Measurements from ENCODE around the gene LZTR1.
A peak's percentile ranks its signal among the peaks of the same experiment; 100 is the strongest.

LZTR1 gene

GRCh38 chr22:20953342-20953608 is 28.8 kb upstream of the LZTR1 start:
- Histone ChIP-seq H3K9ac (ENCODE audit: low read depth, low read length) (no peak overlapping the region), H3K4me3 (ENCODE audit: low read depth in 1 of 2, low read length in 2 of 2) (no peak overlapping the region), H3K36me3 (ENCODE audit: insufficient read depth, low read length) (peaks cover 58% of the 10 kb centered on the region), H4K20me1 (ENCODE audit: insufficient read depth, low read length) (peaks cover 68% of the 10 kb centered on the region), H3K9me3 (ENCODE audit: insufficient read depth, low read length, severe bottlenecking) (no peaks in the 10 kb centered on the region), H3K79me2 (ENCODE audit: insufficient read depth, low read length) (peaks cover 35% of the 10 kb centered on the region), H3K27ac (ENCODE audit: low read length) (no peak overlapping the region), H2AFZ (ENCODE audit: low read depth, low read length) (no peak overlapping the region), H3K4me2 (ENCODE audit: insufficient read depth, low read length) (no peak overlapping the region), H3K27me3 (ENCODE audit: insufficient read depth, low read length, poor library complexity) (no peaks in the 10 kb centered on the region), H3K4me1 (ENCODE audit: insufficient read depth, low read length) (no peaks in the 10 kb centered on the region)
- ATAC-seq (ENCODE audit: insufficient read depth, low read depth) (no peak), DNase-seq (no peak)
- TF ChIP-seq CTCF (IDR thresholded peaks at IDR 0.05; ENCODE audit: borderline replicate concordance, extremely low read depth, low read length, poor library complexity, severe bottlenecking) (peak; percentile 2), EZH2 (IDR thresholded peaks at IDR 0.05; ENCODE audit: borderline replicate concordance, low read depth, low read length, severe bottlenecking) (no peak)

GRCh38 chr22:20953668-20954500 is 28.2 kb upstream of the LZTR1 start:
- Histone ChIP-seq H3K4me3 (ENCODE audit: low read depth in 1 of 2, low read length in 2 of 2) (no peak overlapping the region), H3K4me1 (ENCODE audit: insufficient read depth, low read length) (no peaks in the 10 kb centered on the region), H3K79me2 (ENCODE audit: insufficient read depth, low read length) (peaks cover 29% of the 10 kb centered on the region), H3K27me3 (ENCODE audit: insufficient read depth, low read length, poor library complexity) (no peaks in the 10 kb centered on the region), H2AFZ (ENCODE audit: low read depth, low read length) (no peak overlapping the region), H3K9me3 (ENCODE audit: insufficient read depth, low read length, severe bottlenecking) (no peaks in the 10 kb centered on the region), H3K36me3 (ENCODE audit: insufficient read depth, low read length) (peaks cover 52% of the 10 kb centered on the region), H3K9ac (ENCODE audit: low read depth, low read length) (no peak overlapping the region), H3K4me2 (ENCODE audit: insufficient read depth, low read length) (no peak overlapping the region), H3K27ac (ENCODE audit: low read length) (no peak overlapping the region), H4K20me1 (ENCODE audit: insufficient read depth, low read length) (peaks cover 62% of the 10 kb centered on the region)
- DNase-seq: no peak
- no peak for ATAC-seq (ENCODE audit: insufficient read depth, low read depth)
- TF ChIP-seq EZH2 (IDR thresholded peaks at IDR 0.05; ENCODE audit: borderline replicate concordance, low read depth, low read length, severe bottlenecking): no peak
- no peak for TF ChIP-seq CTCF (IDR thresholded peaks at IDR 0.05; ENCODE audit: borderline replicate concordance, extremely low read depth, low read length, poor library complexity, severe bottlenecking)

- DNase-seq: no peak
- H3K9me3 ChIP-seq (ENCODE audit: insufficient read depth, low read length, severe bottlenecking): no peaks in the 10 kb centered on the region
- no peaks in the 10 kb centered on the region for H3K4me1 ChIP-seq (ENCODE audit: insufficient read depth, low read length)
- H3K9ac ChIP-seq (ENCODE audit: low read depth, low read length): no peak overlapping the region
- H2AFZ ChIP-seq (ENCODE audit: low read depth, low read length): no peak overlapping the region
- H3K79me2 ChIP-seq (ENCODE audit: insufficient read depth, low read length): peaks cover 14% of the 10 kb centered on the region
- H3K27ac ChIP-seq (ENCODE audit: low read length): no peak overlapping the region
- no peak overlapping the region for H3K4me2 ChIP-seq (ENCODE audit: insufficient read depth, low read length)
- no peak for TF ChIP-seq CTCF (IDR thresholded peaks at IDR 0.05; ENCODE audit: borderline replicate concordance, extremely low read depth, low read length, poor library complexity, severe bottlenecking)
- TF ChIP-seq EZH2 (IDR thresholded peaks at IDR 0.05; ENCODE audit: borderline replicate concordance, low read depth, low read length, severe bottlenecking): no peak
- peaks cover 46% of the 10 kb centered on the region for H4K20me1 ChIP-seq (ENCODE audit: insufficient read depth, low read length)
- 0 out of 3 replicates have a peak, but pooled peaks have one; percentile 22 for ATAC-seq (ENCODE audit: insufficient read depth, low read depth)
- no peaks in the 10 kb centered on the region for H3K27me3 ChIP-seq (ENCODE audit: insufficient read depth, low read length, poor library complexity)
- H3K36me3 ChIP-seq (ENCODE audit: insufficient read depth, low read length): peaks cover 36% of the 10 kb centered on the region
- no peak overlapping the region for H3K4me3 ChIP-seq (ENCODE audit: low read depth in 1 of 2, low read length in 2 of 2)
Measured at GRCh38 chr22:20955548-20955947, 26.5 kb upstream of the LZTR1 start.

Data from DND-41 (cell line).